WTC11 (cell line): Measurements from ENCODE around the gene LCORL.

Experiments used
- E2F4 ChIP-seq: sonication (generic); formaldehyde crosslinking; IDR thresholded peaks from 2 replicates; pipeline ENCODE4 v1.8.1; 2022; ENCODE audit warnings: low read depth, mild to moderate bottlenecking, moderate library complexity, missing genetic modification reagents, borderline replicate concordance
- IRF2 ChIP-seq: sonication (generic); formaldehyde crosslinking; IDR thresholded peaks from 2 replicates; pipeline ENCODE4 v1.8.0; 2022; ENCODE audit warnings: low read depth, missing genetic modification reagents, borderline replicate concordance
- MAX ChIP-seq: sonication (generic); formaldehyde crosslinking; IDR thresholded peaks from 2 replicates; pipeline ENCODE4 v1.8.0; 2022; ENCODE audit warnings: mild to moderate bottlenecking, missing genetic modification reagents
- NR1H2 ChIP-seq: sonication (generic); formaldehyde crosslinking; IDR thresholded peaks from 2 replicates; pipeline ENCODE4 v1.9.0; 2021; ENCODE audit warnings: mild to moderate bottlenecking, moderate library complexity, missing genetic modification reagents
- ZBTB21 ChIP-seq: sonication (generic); formaldehyde crosslinking; IDR thresholded peaks from 2 replicates; pipeline ENCODE4 v1.8.1; 2023; ENCODE audit warnings: mild to moderate bottlenecking, missing genetic modification reagents, borderline replicate concordance
- ZNF281 ChIP-seq: sonication (generic); formaldehyde crosslinking; IDR thresholded peaks from 2 replicates; pipeline ENCODE4 v1.8.0; 2023; ENCODE audit warnings: mild to moderate bottlenecking, missing genetic modification reagents
- TF ChIP-seq, protein P1 (sequence below): fragments of 200-600 bp; IDR thresholded peaks from 2 replicates; pipeline ENCODE4 v1.8.0; 2022; ENCODE audit warnings: antibody characterized with exemption
- TF ChIP-seq, protein P2 (sequence below): fragments of 250-450 bp; sonication (Bioruptor Pico); IDR thresholded peaks from 2 replicates; pipeline ENCODE4 v1.9.0; 2021; ENCODE audit warnings: mild to moderate bottlenecking
- TF ChIP-seq, protein P3 (sequence below): sonication (generic); formaldehyde crosslinking; IDR thresholded peaks from 2 replicates; pipeline ENCODE4 v1.8.0; 2023; ENCODE audit warnings: missing genetic modification reagents
- TF ChIP-seq, protein P4 (sequence below): sonication (generic); formaldehyde crosslinking; IDR thresholded peaks from 2 replicates; pipeline ENCODE4 v1.8.1; 2022; ENCODE audit warnings: low read depth, missing genetic modification reagents, borderline replicate concordance
- TF ChIP-seq, protein P5 (sequence below): sonication (generic); formaldehyde crosslinking; IDR thresholded peaks from 2 replicates; pipeline ENCODE4 v1.8.0; 2022; ENCODE audit warnings: mild to moderate bottlenecking, missing genetic modification reagents
- TF ChIP-seq, protein P6 (sequence below): sonication (generic); formaldehyde crosslinking; IDR thresholded peaks from 2 replicates; pipeline ENCODE4 v1.8.1; 2023; ENCODE audit warnings: mild to moderate bottlenecking, moderate library complexity, missing genetic modification reagents

- TF ChIP-seq, protein P1, sequence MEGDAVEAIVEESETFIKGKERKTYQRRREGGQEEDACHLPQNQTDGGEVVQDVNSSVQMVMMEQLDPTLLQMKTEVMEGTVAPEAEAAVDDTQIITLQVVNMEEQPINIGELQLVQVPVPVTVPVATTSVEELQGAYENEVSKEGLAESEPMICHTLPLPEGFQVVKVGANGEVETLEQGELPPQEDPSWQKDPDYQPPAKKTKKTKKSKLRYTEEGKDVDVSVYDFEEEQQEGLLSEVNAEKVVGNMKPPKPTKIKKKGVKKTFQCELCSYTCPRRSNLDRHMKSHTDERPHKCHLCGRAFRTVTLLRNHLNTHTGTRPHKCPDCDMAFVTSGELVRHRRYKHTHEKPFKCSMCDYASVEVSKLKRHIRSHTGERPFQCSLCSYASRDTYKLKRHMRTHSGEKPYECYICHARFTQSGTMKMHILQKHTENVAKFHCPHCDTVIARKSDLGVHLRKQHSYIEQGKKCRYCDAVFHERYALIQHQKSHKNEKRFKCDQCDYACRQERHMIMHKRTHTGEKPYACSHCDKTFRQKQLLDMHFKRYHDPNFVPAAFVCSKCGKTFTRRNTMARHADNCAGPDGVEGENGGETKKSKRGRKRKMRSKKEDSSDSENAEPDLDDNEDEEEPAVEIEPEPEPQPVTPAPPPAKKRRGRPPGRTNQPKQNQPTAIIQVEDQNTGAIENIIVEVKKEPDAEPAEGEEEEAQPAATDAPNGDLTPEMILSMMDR = no peak
- TF ChIP-seq, protein P2, sequence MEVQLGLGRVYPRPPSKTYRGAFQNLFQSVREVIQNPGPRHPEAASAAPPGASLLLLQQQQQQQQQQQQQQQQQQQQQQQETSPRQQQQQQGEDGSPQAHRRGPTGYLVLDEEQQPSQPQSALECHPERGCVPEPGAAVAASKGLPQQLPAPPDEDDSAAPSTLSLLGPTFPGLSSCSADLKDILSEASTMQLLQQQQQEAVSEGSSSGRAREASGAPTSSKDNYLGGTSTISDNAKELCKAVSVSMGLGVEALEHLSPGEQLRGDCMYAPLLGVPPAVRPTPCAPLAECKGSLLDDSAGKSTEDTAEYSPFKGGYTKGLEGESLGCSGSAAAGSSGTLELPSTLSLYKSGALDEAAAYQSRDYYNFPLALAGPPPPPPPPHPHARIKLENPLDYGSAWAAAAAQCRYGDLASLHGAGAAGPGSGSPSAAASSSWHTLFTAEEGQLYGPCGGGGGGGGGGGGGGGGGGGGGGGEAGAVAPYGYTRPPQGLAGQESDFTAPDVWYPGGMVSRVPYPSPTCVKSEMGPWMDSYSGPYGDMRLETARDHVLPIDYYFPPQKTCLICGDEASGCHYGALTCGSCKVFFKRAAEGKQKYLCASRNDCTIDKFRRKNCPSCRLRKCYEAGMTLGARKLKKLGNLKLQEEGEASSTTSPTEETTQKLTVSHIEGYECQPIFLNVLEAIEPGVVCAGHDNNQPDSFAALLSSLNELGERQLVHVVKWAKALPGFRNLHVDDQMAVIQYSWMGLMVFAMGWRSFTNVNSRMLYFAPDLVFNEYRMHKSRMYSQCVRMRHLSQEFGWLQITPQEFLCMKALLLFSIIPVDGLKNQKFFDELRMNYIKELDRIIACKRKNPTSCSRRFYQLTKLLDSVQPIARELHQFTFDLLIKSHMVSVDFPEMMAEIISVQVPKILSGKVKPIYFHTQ (CRISPR knock-in tag) = no peak
- no peak for TF ChIP-seq E2F4 (CRISPR knock-in tag)
- TF ChIP-seq, protein P3, sequence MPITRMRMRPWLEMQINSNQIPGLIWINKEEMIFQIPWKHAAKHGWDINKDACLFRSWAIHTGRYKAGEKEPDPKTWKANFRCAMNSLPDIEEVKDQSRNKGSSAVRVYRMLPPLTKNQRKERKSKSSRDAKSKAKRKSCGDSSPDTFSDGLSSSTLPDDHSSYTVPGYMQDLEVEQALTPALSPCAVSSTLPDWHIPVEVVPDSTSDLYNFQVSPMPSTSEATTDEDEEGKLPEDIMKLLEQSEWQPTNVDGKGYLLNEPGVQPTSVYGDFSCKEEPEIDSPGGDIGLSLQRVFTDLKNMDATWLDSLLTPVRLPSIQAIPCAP (CRISPR knock-in tag) = no peak
- TF ChIP-seq, protein P4, sequence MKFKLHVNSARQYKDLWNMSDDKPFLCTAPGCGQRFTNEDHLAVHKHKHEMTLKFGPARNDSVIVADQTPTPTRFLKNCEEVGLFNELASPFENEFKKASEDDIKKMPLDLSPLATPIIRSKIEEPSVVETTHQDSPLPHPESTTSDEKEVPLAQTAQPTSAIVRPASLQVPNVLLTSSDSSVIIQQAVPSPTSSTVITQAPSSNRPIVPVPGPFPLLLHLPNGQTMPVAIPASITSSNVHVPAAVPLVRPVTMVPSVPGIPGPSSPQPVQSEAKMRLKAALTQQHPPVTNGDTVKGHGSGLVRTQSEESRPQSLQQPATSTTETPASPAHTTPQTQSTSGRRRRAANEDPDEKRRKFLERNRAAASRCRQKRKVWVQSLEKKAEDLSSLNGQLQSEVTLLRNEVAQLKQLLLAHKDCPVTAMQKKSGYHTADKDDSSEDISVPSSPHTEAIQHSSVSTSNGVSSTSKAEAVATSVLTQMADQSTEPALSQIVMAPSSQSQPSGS (CRISPR knock-in tag) = no peak
- no peak for TF ChIP-seq IRF2 (CRISPR knock-in tag)
- TF ChIP-seq MAX (CRISPR knock-in tag) = no peak
- no peak for TF ChIP-seq ZBTB21 (CRISPR knock-in tag)
- TF ChIP-seq, protein P5, sequence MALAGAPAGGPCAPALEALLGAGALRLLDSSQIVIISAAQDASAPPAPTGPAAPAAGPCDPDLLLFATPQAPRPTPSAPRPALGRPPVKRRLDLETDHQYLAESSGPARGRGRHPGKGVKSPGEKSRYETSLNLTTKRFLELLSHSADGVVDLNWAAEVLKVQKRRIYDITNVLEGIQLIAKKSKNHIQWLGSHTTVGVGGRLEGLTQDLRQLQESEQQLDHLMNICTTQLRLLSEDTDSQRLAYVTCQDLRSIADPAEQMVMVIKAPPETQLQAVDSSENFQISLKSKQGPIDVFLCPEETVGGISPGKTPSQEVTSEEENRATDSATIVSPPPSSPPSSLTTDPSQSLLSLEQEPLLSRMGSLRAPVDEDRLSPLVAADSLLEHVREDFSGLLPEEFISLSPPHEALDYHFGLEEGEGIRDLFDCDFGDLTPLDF (CRISPR knock-in tag) = no peak
- no peak for TF ChIP-seq ZNF281 (CRISPR knock-in tag)
- TF ChIP-seq, protein P6, sequence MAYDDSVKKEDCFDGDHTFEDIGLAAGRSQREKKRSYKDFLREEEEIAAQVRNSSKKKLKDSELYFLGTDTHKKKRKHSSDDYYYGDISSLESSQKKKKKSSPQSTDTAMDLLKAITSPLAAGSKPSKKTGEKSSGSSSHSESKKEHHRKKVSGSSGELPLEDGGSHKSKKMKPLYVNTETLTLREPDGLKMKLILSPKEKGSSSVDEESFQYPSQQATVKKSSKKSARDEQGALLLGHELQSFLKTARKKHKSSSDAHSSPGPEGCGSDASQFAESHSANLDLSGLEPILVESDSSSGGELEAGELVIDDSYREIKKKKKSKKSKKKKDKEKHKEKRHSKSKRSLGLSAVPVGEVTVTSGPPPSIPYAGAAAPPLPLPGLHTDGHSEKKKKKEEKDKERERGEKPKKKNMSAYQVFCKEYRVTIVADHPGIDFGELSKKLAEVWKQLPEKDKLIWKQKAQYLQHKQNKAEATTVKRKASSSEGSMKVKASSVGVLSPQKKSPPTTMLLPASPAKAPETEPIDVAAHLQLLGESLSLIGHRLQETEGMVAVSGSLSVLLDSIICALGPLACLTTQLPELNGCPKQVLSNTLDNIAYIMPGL (CRISPR knock-in tag) = no peak; the same call in 1 of the 2 replicates
- no peak for TF ChIP-seq NR1H2
Measured at GRCh38 chr4:18020671-18021469, 685 bp downstream of the LCORL start.
